ENCODE data around the gene KDM5A.

The KDM5A gene

DNA sequence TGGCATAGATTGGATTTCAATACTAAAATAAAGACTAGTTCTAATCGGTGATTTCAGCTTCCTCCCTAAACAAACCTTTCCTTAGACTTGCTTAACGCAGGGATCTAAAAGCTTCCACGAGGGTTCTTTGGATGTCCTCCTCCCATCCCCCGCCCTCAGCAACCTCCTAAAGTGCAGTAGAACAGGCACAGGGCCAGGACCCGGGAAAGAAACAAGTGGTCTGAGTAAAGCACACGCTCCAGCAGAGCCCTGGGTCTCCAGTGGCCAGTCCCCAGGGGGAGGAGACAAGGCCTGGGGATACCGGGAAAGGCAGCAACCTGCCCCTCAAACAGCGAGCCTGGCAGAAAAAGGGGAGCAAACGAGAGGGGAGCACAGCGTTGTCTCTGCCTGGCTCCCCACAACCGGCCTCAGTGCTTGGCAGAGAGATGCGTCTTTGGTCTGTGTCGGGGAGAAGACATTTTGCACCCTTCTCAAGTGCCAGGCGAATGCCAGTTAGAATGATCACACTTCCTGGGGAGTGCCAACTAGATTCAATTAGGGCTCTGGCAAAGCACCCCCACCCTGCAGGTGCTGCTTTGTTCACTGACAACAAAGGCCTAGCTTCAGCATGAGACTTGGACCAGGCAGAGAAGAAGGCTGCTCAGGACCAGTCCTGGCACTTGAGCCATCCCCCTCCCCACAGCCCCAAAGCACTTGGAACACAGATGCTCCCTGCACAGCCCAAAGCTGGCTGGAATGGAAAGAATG lies 158.0 kb downstream of the KDM5A start:
- no peak overlapping the region for H3K4me3 ChIP-seq (ENCODE audit: control insufficient read depth, low read depth, low read length)
- DNase-seq (ENCODE audit: low read depth): no peak
- TF ChIP-seq, protein P1, sequence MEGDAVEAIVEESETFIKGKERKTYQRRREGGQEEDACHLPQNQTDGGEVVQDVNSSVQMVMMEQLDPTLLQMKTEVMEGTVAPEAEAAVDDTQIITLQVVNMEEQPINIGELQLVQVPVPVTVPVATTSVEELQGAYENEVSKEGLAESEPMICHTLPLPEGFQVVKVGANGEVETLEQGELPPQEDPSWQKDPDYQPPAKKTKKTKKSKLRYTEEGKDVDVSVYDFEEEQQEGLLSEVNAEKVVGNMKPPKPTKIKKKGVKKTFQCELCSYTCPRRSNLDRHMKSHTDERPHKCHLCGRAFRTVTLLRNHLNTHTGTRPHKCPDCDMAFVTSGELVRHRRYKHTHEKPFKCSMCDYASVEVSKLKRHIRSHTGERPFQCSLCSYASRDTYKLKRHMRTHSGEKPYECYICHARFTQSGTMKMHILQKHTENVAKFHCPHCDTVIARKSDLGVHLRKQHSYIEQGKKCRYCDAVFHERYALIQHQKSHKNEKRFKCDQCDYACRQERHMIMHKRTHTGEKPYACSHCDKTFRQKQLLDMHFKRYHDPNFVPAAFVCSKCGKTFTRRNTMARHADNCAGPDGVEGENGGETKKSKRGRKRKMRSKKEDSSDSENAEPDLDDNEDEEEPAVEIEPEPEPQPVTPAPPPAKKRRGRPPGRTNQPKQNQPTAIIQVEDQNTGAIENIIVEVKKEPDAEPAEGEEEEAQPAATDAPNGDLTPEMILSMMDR (conservative IDR thresholded peaks at IDR 0.05; ENCODE audit: control insufficient read depth, insufficient read depth, low read depth, low read length): no peak
